Peyer's patch (tissue), 4 donors: Measurements from ENCODE around the gene GALR2. TPM values are rescaled to one million over a fixed set of nuclear protein-coding genes. Genes with fewer than 3 reads are reported as not detected.

Source experiments
- DNase-seq, 3 donors: peaks; one replicate each; pipeline ENCODE4 v3.0.0-alpha.2; 2017 to 2019
- H3K27ac ChIP-seq, 4 donors: fragments of 200-600 bp; sonication (generic); one replicate each; pipeline ENCODE4 v1.5.1; 2016 to 2019
- H3K27me3 ChIP-seq, 2 donors: fragments of 200-600 bp; sonication (generic); one replicate each; pipeline ENCODE4 v1.5.1; 2019
- H3K36me3 ChIP-seq, 3 donors: fragments of 200-600 bp; sonication (generic); one replicate each; pipeline ENCODE4 v1.5.1; 2016 to 2019
- H3K4me1 ChIP-seq, 4 donors: fragments of 200-600 bp; sonication (generic); one replicate each; pipeline ENCODE4 v1.5.1; 2016 to 2019
- H3K4me3 ChIP-seq, 4 donors: fragments of 200-600 bp; sonication (generic); 1 replicate in 3 of 4; 2 replicates in 1 of 4; pipeline ENCODE4 v1.5.1; 2016 to 2019; ENCODE audit warnings: mild to moderate bottlenecking in 1 of 4
- H3K9me3 ChIP-seq, 4 donors: fragments of 200-600 bp; sonication (generic); one replicate each; pipeline ENCODE4 v1.5.1; 2016 to 2019; ENCODE audit warnings: mild to moderate bottlenecking in 1 of 4
- CTCF ChIP-seq, 6 experiments: fragments of 450-650 bp in 4 of 6; fragments of 200-600 bp in 2 of 6; sonication (generic) in 1 of 6; IDR thresholded peaks; one replicate each; pipeline ENCODE4 v1.5.1; 2017 to 2019; ENCODE audit warnings: antibody characterized with exemption in 6 of 6, mild to moderate bottlenecking in 3 of 6, moderate library complexity in 1 of 6
- POLR2A ChIP-seq, 2 donors: fragments of 450-650 bp; IDR thresholded peaks; one replicate each; pipeline ENCODE4 v1.5.1; 2017; ENCODE audit warnings: antibody characterized with exemption in 2 of 2, mild to moderate bottlenecking in 2 of 2, moderate library complexity in 2 of 2
- total RNA-seq, 4 donors: library from RNA; depleted of rRNA; stranded (reverse); fragments of >200 nt; gene quantifications; one replicate each; pipeline ENCODE4 v1.1.0, GENCODE V29; 2016

GALR2 gene
- total RNA-seq, 4 donors from 2014 or later, result 0.95 TPM; not detected in 3

- no peak for TF ChIP-seq POLR2A (IDR thresholded peaks at IDR 0.05)
- TF ChIP-seq CTCF (IDR thresholded peaks at IDR 0.05), result no peak
- no peak for DNase-seq
- no peak overlapping the region for H3K27ac ChIP-seq
- H3K4me3 ChIP-seq, result no peak overlapping the region
- no peaks in the 10 kb centered on the region for H3K4me1 ChIP-seq
- H3K36me3 ChIP-seq, result peaks cover 0 to 96% (median 0%) of the 10 kb centered on the region in 3 donors
- H3K9me3 ChIP-seq, result no peaks in the 10 kb centered on the region
- H3K27me3 ChIP-seq, result no peaks in the 10 kb centered on the region
Observed at GRCh38 chr17:76088041-76088867, 13.7 kb downstream of the GALR2 start.

- DNase-seq, result no peak
- TF ChIP-seq CTCF (IDR thresholded peaks at IDR 0.05), result no peak
- TF ChIP-seq POLR2A (IDR thresholded peaks at IDR 0.05), result no peak
- no peak overlapping the region for H3K27ac ChIP-seq
- H3K9me3 ChIP-seq, result no peaks in the 10 kb centered on the region
- no peak overlapping the region for H3K4me3 ChIP-seq
- no peaks in the 10 kb centered on the region for H3K4me1 ChIP-seq
- H3K27me3 ChIP-seq, result no peaks in the 10 kb centered on the region
- peaks cover 0 to 96% (median 0%) of the 10 kb centered on the region in 3 donors for H3K36me3 ChIP-seq
Observed at GRCh38 chr17:76088868-76089576, 14.4 kb downstream of the GALR2 start.

- H3K27me3 ChIP-seq, result no peaks in the 10 kb centered on the region
- no peak for DNase-seq
- H3K4me3 ChIP-seq, result no peak overlapping the region
- no peak for TF ChIP-seq POLR2A (IDR thresholded peaks at IDR 0.05)
- no peak for TF ChIP-seq CTCF (IDR thresholded peaks at IDR 0.05)
- H3K36me3 ChIP-seq, result peaks cover 0 to 96% (median 0%) of the 10 kb centered on the region in 3 donors
- H3K9me3 ChIP-seq, result no peaks in the 10 kb centered on the region
- H3K27ac ChIP-seq, result no peak overlapping the region
- no peaks in the 10 kb centered on the region for H3K4me1 ChIP-seq
Observed at GRCh38 chr17:76089680-76090516, 15.3 kb downstream of the GALR2 start.

GRCh38 chr17:76090517-76091129, 16.0 kb downstream of the GALR2 start:
- DNase-seq, result no peak

More at GRCh38 chr17:76090517-76091129, 16.0 kb downstream of the GALR2 start:
- no peaks in the 10 kb centered on the region for H3K27me3 ChIP-seq
- no peaks in the 10 kb centered on the region for H3K9me3 ChIP-seq
- TF ChIP-seq POLR2A (IDR thresholded peaks at IDR 0.05), result no peak
- no peak for TF ChIP-seq CTCF (IDR thresholded peaks at IDR 0.05)
- peaks cover 0 to 96% (median 0%) of the 10 kb centered on the region in 3 donors for H3K36me3 ChIP-seq
- H3K27ac ChIP-seq, result no peak overlapping the region
- H3K4me3 ChIP-seq, result no peak overlapping the region
- no peaks in the 10 kb centered on the region for H3K4me1 ChIP-seq
